Skin of body (tissue), 2 donors: Measurements from ENCODE around the gene MAP3K14. TPM values are rescaled to one million over a fixed set of nuclear protein-coding genes. Genes with fewer than 3 reads are reported as not detected.
"Not testable (repeated sequence)": the region's sequence is repeated elsewhere in the genome, so short reads cannot be mapped to it uniquely, and the experiment has no call there.

Source experiments
- DNase-seq: peaks from one replicate; lab custom pipeline; 2025; lab: John Stamatoyannopoulos, UW
- total RNA-seq: library from RNA; depleted of rRNA; stranded (reverse); fragments of >200 nt; gene quantifications from one replicate; pipeline ENCODE4 v1.2.3, GENCODE V29; 2014

The MAP3K14 gene
- total RNA-seq, 1 donor from 2014 or later: 4.4 TPM

DNA sequence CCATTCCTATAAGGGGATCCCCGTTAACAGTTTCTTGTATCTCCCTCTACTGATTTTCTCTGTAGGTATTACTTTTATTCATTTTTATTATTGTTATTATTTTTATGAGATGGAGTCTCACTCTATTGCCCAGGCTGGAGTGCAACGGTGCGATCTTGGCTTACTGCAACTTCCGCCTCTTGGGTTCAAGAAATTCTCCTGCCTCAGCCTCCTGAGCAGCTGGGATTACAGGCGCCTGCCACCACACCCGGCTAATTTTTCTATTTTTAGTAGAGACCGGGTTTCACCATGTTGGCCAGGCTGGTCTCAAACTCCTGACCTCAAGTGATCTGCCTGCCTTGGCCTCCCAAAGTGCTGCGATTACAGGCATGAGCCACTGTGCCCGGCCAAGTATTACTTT, 14.6 kb downstream of the MAP3K14 start:
- DNase-seq: not testable (repeated sequence)

DNA sequence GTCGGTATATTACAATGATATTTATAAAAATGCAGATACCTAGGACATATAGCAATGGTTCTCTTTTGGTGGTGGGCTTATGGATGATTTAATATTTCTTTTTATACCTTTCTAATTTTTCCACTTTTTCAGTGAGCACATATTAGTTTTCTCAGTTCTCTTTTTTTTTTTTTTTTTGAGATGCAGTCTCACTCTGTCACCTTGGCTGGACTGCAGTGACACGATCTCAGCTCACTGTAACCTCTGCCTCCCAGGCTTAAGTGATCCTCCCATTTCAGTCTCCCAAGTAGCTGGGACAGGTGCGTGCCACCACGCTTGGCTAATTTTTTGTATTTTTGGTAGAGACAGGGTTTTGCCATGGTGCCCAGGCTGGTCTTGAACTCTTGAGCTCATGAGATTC, 15.1 kb downstream of the MAP3K14 start:
- DNase-seq: no peak

DNA sequence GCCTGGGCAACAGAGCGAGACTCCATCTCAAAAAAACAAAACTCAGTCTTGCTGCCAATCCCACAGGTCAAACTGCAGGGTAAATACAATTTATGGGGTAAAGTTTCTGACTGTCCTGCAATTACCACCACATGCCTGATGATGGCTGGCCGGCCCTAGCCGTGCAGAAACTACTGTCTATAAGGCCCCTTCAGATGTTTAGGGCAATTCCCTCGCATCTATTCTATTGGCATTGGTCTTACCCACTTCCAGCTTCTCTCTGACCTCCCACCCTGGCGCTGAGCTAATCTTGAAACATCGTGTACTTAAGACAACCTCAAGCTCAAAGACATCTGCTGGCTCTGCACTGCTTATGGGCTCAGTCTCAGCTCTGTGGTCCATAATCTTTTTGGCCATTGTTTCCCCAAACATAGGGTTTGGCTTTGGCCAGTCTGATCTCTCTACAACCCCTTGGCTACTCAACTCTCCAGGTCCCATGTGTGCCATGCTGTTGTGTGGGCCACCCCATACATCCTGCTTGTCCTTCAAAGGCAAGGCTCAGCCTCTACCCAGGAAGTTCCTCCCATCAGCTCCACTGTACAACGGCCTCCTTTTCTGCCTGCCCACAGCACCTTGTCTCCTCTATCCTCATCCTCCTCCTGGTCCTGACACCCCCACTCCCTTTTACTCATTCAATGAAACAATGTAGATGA, 16.6 kb downstream of the MAP3K14 start:
- no peak for DNase-seq

DNA sequence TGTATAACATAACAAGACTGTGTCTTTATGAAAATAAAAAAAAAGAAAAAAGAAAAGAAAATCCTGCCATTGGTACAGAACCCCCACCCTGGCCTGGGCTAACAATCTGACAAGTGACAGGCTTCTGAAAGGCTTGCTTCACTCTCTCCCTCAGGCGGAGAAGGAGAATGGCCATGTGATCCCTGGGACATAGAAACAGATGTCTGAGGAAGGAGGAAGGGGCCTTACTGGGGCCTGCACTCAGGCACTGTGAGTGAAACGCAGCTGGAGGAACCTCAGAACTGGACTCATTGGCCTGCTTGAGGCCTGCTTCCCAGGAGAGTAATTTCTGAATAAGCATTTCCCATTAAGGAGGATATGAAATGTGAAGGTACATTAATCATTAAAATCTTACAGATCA, 17.5 kb downstream of the MAP3K14 start:
- DNase-seq: peak; percentile 58

DNA sequence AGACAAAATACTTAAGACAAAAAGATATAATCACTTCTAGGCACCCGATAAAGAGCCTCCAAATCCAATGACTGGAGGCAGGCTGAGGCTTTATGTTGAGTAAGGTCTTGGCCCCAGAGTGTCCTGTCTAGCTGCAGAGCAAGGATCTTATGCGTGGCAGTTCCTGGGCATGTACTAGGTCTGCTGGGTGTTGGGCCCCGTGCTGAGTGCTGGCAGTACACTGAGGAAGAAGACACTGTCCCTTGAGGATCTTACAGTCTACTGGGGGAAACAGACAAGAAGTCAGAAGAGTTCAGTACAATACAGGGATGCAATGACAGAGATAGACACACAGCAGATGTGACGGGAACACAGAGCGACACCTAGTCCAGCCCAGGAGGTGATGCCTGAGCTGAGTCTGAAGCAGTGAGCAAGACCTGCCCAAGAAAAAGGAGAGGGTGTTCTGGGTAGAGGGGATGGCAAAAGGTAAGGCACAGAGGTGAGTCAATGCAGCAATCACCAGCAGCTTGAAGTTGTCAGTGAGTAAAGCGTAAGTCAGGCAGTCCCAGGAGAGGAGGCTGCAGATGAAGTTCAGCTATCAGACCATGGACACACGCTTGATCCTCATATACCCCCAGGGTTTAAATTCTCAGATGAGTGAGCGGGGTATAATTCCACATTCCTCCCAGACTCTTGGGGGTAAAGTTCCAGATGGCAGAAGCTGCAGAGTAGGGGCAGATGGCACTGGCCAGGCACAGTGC, 18.1 kb downstream of the MAP3K14 start:
- no peak for DNase-seq

DNA sequence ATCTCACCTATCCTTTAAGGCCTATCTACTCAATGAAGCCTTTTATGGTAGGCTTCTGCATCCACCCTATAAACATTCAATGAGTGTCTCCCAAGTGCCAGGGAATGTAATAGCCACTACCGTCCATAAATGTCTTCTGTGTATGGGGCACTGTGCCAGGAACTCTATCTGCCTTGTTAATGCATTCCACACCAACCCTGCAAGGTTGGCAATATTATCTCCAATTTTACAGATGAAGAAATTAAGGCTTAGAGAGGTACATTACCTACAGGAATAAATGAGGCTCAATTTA, 20.0 kb downstream of the MAP3K14 start:
- DNase-seq: no peak

DNA sequence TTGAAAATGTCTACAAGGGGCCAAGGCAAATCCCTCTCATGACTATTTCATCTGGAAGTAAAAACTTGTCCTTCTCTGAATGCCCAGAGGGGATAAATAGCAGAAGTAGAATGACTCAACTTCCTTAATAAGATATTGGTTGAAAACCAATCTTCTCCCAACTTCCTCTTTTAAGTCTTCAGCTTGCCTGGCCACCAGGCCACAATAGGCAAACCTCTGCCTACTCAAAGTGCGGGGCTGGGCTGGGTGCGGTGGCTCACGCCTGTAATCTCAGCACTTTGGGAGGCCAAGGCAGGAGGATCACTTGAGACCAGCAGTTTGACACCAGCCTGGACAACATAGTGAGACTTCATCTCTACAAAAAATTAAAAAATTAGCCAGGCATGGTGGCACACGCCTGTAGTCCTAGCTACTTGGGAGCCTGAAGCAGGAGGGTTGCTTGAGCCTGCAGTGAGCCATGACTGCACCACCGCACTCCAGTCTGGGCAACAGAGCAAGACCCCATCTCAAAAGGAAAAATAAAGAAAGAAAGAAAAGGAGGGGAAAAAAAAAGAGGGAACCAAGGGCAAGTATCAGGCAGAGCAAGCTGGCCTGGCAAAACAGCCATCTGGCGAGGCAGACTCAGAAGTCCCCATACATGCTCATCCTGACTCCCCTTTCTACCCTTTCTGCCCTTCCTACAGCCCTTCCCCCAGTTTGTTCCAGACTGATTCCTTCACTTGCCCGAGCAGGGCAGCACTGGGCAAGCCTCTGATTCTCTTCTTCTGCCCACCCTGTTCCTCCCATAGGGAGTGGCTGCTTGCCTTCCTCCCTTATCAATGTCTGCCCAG, 20.6 kb downstream of the MAP3K14 start:
- DNase-seq: no peak

DNA sequence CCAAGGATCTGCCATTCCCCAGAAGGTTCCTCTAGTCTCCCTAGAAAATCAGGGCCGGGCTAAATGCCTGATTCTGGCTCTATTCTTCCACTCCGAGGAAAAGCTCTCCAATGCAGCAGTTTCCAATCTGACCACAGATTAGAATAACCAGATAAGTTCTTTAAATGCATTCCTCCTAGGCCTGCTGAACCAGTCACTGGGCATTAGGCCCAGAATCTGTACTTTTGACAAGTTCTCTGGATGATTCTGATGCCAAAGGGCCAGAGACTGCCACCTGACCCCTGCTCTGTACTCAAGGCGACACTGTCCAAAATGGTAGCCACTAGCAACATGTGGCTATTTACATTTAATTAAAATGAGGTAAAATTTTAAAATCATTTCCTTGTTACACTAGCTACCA, 22.3 kb downstream of the MAP3K14 start:
- DNase-seq: no peak

DNA sequence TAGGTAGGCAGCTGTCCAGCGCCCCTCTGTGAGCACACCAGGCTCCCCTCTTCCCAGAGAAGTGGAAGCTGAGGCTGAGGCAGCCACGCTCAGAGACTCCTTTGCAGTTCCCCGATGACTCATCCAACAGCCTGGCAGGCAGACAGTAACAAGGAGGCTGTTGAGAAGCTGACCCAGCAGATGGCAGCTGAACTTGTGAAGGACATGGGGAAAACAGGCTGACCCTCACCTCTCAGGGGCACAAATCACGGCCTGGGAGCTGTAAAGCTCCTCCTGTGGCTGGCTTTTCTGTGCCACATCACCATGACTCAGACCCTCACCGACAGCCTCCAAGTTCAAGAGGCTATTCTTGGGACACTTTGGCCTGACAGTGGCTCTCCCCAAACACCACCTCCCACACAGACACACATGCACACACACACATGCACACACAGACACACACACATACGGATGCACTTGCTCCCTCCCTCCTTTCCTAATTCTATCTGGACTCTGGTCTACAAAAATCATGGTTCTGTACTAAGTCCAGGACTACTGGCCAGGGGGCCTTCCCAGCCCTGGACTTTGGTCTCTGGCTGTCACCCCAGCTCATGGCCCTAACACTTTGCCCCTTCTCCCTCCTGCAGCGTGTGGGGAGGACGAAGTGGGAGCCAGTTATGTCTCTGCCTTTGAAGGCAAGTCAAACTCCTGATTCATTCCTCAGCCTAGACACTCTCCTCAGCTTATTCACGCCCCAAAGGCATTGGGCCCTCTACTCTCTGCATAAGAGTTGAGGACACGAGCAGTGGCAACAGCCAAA, 23.2 kb downstream of the MAP3K14 start:
- DNase-seq: no peak

DNA sequence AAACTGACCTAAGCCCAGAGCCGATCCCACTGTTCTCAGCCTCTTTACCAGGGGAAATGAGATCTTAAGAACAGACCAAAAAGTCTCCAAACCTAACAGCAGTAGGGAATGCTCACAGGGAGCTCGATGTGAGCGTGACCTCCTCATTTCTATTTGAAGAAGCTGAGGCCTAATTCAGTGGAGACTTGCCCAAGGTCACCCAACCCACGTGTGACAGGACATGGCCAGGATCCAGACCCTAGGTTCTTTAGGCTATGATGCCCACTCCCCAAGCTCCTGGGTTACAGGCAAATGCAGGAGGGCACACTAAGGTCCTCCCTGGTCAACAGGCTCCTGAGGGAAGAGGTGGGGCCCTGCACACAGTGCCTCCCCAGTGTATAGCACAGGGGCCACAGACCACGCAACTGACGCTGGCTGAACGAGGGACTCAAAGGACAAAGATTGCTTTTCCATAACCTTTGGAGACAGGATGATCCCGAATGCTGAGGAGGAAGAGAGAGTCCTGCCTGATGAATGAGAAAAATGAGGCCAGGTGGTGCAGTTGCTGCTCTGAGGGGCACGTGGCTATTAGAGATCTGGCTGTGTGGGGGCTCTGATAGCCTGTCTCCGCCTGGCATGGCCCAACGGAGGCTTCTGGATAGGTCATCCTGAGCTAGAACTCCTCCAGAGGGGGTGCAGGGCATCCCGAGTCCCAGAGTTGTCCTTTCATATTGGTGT, 24.0 kb downstream of the MAP3K14 start:
- DNase-seq: no peak

DNA sequence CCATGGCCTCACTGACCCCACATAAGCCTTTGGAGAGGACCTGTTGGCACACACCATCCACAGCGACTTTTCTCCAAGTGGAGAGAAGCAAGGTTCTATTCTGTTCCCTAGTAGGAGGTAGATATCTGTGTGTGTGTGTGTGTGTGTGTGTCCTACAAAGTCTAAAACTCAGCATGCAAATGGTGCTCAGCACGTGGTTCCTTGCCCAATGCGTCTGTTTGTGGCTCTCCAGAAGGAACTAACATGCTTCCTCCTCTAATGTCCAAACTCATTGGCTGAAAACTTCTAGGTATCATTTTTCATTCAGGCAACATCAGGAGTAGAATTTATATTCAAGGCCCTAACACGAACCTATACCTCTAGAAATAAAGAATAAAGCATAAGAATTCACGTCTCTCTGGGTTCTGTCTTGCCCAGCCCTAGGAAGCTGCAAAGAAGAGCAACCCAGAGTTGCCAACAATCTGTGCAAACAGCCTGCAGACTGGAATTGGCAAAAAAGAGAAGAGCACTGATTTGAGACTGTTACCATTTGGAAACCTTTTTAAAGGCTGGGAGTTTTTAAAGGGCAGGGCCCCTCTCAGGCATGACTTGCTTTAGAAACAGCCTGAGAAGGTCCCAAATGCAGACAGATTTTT, 25.5 kb downstream of the MAP3K14 start:
- DNase-seq: no peak

DNA sequence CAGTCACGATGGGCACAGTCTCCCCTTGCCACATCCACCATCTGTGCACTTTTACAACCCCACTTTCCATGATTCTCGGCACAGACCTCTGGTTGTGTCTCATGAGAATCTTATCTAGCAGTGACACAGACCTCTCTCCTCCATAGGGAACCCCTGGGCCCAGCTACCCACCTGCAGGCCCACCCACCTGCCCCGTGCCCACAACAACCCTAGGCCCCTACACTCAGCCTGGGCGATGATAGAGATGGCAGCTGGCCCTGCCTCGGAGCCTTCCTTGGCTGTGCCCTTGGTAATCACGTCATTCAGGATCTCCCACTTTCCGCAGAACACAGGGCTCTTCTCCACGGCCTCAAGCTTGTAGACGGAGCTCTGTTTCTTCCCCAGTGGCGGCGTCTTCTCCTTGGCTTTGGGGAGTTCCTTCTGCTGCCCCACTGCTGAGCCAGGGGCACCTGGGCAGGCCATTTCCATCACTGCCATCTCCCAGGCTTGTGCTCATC, 26.5 kb downstream of the MAP3K14 start:
- no peak for DNase-seq

DNA sequence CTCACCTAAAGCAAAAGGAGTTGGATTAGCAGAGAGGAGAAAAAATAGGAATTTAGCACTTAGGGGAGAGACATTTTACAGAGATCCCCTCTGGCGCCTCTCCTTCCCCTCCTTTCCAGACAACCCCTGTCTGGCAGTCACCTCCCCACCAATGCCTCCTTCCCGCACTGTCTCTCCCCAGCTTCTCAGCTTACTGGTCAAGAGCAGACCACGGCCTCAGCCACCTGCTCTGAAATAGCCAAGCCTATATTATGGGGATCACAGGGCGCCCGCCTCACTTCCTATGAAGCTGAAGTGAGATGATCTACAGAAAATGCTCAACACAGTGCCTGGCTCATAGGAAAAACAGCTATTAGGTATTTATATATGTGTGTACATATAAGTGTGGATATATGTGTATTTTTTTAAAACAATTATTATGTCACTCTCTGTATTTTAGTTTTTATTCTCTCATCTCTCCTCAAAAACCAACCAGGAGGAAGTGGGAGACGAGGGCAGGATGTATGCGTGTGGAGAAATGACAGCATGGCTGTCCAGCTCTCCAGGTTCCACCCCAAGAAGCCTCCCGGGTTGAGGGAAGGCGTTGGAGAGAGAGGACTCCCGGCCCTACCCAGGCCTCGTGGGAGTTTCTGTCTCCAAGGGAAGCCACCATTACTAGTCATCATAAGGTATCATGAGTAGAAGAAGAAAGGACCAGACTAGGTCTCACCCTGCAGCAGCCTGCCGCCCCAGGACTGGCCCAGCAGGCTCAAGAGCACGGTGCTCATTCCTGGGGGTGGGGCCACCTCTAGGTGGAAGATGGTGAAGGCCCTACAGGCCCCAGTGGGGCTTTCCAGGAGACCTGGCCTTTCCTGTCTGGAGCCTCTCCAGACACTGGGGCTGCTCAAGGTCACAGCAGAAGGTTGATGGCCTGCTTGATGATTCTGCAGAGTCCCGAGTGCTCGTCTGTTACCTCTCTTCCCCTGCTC, 27.2 kb downstream of the MAP3K14 start:
- DNase-seq: no peak

DNA sequence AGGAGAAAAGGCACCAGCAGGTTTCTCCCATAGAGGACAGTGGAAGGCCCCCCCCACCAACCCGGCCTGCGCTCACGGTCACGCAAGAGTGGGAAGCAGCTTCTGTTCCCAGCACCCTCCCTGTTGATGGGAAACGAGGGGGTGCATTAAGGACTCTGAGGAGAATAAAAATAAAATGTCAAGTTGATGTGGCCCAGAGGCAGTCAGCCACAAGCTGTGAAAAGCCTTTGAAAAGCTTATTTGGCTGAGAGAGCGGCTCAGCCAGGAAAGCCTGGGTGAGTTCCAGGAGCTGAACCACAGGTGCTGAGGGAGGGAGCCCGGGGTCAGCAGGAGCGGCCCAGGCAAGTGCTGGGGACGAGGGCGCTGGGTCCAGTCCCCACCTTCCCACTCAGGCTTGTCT, 28.0 kb downstream of the MAP3K14 start:
- no peak for DNase-seq

DNA sequence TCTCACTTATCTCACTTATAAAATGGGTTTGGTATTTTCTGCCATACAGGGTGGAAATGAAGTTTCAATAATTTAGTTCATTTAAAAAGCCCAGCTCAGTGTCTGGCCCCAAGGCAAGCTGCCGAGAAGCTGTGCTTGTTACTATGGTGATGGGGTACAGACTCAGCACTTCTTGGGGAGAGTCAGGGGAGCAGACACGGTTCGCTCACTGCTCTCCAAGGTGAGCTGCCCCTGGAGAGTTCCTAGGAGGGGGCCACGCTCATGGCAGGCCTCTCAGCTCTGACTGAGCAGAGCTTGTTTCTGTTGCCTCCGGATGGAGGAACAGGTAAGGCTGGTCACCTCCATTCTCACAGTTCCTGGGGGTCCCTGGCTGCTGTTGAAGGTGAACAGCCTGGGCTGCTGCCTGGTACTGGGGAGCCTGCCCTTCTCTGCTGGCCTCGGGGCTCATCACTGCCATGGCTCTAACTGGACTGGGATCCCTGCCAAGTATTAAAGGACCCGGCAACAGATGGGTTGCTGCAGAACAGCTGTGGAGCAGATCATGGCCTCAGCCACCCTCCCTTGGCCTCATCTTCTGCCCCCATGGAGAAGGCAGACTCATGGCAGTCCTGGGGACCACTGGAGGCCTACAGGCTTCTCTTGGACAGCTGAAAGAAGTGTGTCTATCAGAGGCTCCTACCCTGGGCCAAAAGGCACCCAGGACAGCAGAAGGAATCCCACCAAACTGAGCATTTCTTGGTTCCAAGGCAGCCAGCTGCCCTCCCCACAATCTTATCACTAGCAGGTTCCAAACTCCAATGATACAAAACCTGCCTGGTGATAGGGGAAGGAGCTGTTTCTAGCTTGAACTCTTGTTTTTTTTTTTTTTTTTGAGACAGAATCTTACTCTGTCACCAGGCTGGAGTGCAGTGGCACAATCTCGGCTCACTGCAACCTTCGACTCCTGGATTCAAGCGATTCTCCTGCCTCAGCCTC, 29.0 kb downstream of the MAP3K14 start:
- DNase-seq: no peak

DNA sequence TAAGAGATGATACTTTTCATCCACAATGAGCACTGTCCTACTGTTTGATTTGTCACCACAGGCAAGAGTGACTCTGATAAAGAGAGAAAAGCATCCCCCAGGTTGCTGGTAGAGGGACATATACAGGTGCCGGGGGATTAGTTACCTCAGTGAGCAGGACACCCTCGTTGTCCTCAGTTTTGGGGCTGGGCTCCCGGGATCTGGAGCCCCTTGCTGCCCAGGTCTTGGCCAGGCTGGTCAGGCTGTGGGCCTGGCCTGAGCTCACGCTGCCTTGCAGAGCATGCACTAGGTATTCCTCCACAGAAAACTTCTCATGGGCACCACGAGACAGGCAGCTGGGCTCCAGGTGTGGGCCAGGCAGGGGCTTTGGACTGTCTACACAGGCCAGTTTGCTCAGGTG, 30.5 kb downstream of the MAP3K14 start:
- no peak for DNase-seq

DNA sequence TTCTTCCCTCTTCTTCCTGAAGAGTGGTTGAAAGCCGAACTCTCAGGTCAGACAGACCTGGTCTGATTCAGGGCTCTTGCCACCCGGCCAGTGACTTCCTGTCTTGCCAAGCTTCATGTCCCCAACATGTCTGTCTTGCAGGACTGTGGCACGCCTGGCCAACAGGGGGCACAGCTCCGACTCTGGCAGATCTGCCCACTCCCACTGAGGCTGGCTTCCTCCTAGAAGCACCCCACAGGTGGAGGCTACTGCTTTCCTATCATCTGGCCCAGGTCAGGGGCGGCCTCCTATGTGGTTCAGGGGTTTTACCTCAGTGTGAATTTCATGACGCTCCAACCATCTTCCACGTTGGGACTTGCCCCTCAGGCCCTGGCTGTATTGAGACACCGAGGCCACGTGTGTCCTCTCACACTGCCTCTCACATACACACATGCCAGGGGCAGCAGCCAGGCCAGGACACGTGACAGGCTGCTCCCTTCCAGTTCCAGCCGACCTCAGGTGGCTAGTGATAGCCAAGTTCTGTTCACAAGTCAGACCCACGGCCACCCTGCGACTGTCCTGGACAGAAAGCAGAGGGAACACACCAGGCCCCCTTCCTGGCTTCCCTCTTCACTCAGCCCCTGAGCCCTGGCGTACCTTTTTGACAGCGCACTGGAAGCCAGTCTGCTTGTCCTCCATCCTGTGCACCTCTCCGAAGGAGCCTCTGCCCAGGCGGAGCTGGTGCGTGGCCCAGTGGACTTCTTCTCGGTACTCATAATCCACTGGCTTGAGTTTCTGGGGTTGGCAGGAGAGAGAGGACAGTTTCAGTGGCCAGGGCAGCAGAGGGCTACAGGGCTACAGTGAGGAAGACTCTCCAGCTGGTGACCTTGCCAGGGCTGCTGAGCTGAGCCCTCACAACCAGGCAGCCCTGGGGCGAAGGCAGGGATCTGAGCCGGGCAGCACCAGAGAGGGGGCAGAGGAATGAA, 32.4 kb downstream of the MAP3K14 start:
- DNase-seq: no peak
